Measurements from ENCODE around the gene CDK18.

- TF ChIP-seq POLR2A (IDR thresholded peaks at IDR 0.05) (no peak), CTCF (IDR thresholded peaks at IDR 0.05) (no peak)
Observed at GRCh38 chr1:205494115-205494514, 10.4 kb upstream of the CDK18 start.
